Mesothelial cell of epicardium (in vitro differentiated cells): ENCODE data around the gene SCARB1. TPM values are rescaled to one million over a fixed set of nuclear protein-coding genes. Genes with fewer than 3 reads are reported as not detected.
"Not testable (repeated sequence)": the region's sequence is repeated elsewhere in the genome, so short reads cannot be mapped to it uniquely, and the experiment has no call there.

Source experiments
- DNase-seq, 2 experiments: peaks; one replicate each; pipeline ENCODE4 v3.0.0; 2021; ENCODE audit warnings: low spot score in 2 of 2; ENCODE audit not compliant: unreplicated experiment in 2 of 2
- H3K27ac Mint-ChIP-seq: 2 replicates; pipeline ENCODE4 v1.8.0; 2021; ENCODE audit warnings: mixed read lengths
- H3K27me3 Mint-ChIP-seq: 2 replicates; pipeline ENCODE4 v1.8.0; 2021; ENCODE audit warnings: low read depth, mixed read lengths
- H3K36me3 Mint-ChIP-seq: 2 replicates; pipeline ENCODE4 v1.8.0; 2021; ENCODE audit warnings: mixed read lengths
- H3K4me1 Mint-ChIP-seq: 2 replicates; pipeline ENCODE4 v1.8.0; 2021; ENCODE audit warnings: mixed read lengths
- H3K4me3 Mint-ChIP-seq: 2 replicates; pipeline ENCODE4 v1.8.0; 2021; ENCODE audit warnings: mild to moderate bottlenecking, moderate library complexity, mixed read lengths
- H3K9me3 Mint-ChIP-seq: 2 replicates; pipeline ENCODE4 v1.8.0; 2021; ENCODE audit warnings: mixed read lengths
- total RNA-seq: library from RNA; stranded (reverse); gene quantifications from 3 replicates; pipeline ENCODE4 v1.2.1, GENCODE V29; 2021
- TF ChIP-seq, protein P1 (sequence below): fragments of 200-600 bp; sonication (generic); IDR thresholded peaks from one replicate; pipeline ENCODE4 v1.5.0; 2021; ENCODE audit warnings: antibody characterized with exemption; ENCODE audit not compliant: unreplicated experiment

Gene SCARB1, protein sequence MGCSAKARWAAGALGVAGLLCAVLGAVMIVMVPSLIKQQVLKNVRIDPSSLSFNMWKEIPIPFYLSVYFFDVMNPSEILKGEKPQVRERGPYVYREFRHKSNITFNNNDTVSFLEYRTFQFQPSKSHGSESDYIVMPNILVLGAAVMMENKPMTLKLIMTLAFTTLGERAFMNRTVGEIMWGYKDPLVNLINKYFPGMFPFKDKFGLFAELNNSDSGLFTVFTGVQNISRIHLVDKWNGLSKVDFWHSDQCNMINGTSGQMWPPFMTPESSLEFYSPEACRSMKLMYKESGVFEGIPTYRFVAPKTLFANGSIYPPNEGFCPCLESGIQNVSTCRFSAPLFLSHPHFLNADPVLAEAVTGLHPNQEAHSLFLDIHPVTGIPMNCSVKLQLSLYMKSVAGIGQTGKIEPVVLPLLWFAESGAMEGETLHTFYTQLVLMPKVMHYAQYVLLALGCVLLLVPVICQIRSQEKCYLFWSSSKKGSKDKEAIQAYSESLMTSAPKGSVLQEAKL
- total RNA-seq: 40.2 to 43.3 TPM (median 40.4 TPM) in 3 replicates

DNA sequence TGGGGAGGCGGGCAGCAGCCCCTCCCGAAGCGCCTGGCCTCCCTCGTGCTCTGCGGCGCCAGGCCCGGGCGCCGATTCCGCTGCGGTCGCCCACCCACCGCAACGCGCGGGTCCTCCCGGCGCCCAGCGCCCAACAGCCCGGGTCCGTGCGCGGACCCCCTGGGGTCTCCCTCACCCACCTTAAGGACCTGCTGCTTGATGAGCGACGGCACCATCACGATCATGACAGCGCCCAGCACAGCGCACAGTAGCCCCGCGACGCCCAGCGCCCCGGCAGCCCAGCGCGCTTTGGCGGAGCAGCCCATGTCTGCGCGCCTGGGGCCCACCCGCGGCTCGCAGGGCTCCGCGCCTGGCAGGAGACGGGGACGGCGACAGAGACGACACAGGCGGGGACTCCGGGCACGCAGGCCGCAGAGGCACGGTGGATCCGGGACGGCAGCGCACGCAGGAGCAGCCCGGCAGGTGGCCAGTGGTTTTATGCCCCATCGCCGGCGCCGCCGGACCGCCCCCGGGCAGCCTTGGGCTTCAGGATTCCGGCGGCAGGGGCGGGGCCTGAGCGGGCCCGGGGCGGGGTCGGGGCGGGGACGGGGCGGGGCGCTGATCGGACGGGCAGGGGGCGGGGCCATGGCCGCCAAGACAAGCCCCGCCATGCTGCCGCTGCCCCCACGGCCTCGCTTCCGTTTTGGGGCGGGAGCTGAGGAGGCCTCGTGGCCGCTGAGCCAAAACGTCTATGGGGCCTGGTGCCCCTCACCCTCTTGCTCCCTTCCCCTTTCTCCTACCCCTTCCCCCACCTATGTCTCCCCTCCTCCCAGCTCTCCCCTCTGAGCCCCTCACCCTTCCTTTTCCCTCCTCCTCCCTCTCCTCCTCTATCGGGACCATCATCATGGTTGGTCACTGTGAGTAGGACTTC, at the start of gene SCARB1:
TSS of gene SCARB1 (minus strand) at position 449 of the 910 bp plus-strand sequence. CDS start at position 305, 144 bp downstream.
- Mint-ChIP-seq H3K4me3 (peak within 1 kb of the TSS; percentile 73), H3K9me3 (no peaks in the 10 kb centered on the region), H3K27me3 (no peaks in the 10 kb centered on the region), H3K36me3 (no peaks in the 10 kb centered on the region), H3K27ac (peak within 1 kb of the TSS; percentile 80), H3K4me1 (peaks cover 14% of the 10 kb centered on the region)
- TF ChIP-seq, protein P1, sequence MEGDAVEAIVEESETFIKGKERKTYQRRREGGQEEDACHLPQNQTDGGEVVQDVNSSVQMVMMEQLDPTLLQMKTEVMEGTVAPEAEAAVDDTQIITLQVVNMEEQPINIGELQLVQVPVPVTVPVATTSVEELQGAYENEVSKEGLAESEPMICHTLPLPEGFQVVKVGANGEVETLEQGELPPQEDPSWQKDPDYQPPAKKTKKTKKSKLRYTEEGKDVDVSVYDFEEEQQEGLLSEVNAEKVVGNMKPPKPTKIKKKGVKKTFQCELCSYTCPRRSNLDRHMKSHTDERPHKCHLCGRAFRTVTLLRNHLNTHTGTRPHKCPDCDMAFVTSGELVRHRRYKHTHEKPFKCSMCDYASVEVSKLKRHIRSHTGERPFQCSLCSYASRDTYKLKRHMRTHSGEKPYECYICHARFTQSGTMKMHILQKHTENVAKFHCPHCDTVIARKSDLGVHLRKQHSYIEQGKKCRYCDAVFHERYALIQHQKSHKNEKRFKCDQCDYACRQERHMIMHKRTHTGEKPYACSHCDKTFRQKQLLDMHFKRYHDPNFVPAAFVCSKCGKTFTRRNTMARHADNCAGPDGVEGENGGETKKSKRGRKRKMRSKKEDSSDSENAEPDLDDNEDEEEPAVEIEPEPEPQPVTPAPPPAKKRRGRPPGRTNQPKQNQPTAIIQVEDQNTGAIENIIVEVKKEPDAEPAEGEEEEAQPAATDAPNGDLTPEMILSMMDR: no peak
- DNase-seq: peak; percentile 78 to 83

DNA sequence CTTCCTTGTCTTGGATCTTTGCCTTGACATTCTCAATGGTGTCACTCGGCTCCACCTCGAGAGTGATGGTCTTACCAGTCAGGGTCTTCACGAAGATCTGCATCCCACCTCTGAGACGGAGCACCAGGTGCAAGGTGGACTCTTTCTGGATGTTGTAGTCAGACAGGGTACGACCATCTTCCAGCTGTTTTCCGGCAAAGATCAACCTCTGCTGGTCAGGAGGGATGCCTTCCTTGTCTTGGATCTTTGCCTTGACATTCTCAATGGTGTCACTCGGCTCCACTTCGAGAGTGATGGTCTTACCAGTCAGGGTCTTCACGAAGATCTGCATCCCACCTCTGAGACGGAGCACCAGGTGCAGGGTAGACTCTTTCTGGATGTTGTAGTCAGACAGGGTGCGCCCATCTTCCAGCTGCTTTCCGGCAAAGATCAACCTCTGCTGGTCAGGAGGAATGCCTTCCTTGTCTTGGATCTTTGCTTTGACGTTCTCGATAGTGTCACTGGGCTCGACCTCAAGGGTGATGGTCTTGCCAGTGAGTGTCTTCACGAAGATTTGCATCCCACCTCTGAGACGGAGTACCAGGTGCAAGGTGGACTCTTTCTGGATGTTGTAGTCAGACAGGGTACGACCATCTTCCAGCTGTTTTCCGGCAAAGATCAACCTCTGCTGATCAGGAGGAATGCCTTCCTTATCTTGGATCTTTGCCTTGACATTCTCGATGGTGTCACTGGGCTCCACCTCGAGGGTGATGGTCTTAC, 49.0 kb upstream of the SCARB1 start:
- peak overlapping the region; percentile 100 for H3K27ac Mint-ChIP-seq
- DNase-seq, H3K27me3 Mint-ChIP-seq, H3K9me3 Mint-ChIP-seq: not testable (repeated sequence)
- H3K36me3 Mint-ChIP-seq: peaks cover 32% of the 10 kb centered on the region
- H3K4me3 Mint-ChIP-seq: peak overlapping the region; percentile 99
- peaks cover 61% of the 10 kb centered on the region for H3K4me1 Mint-ChIP-seq

DNA sequence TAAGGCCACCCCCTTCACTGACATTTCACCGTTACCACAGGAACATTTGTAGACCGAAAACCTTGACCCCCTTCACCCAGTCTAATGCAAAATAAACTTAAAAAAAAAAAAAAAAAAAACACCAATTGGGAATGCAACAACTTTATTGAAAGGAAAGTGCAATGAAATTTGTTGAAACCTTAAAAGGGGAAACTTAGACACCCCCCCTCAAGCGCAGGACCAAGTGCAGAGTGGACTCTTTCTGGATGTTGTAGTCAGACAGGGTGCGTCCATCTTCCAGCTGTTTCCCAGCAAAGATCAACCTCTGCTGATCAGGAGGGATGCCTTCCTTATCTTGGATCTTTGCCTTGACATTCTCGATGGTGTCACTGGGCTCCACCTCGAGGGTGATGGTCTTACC, 47.9 kb upstream of the SCARB1 start:
- not testable (repeated sequence) for H3K9me3 Mint-ChIP-seq, H3K27me3 Mint-ChIP-seq, H3K27ac Mint-ChIP-seq, DNase-seq
- Mint-ChIP-seq H3K4me1 (peaks cover 53% of the 10 kb centered on the region), H3K36me3 (peaks cover 32% of the 10 kb centered on the region), H3K4me3 (peak overlapping the region; percentile 36)

DNA sequence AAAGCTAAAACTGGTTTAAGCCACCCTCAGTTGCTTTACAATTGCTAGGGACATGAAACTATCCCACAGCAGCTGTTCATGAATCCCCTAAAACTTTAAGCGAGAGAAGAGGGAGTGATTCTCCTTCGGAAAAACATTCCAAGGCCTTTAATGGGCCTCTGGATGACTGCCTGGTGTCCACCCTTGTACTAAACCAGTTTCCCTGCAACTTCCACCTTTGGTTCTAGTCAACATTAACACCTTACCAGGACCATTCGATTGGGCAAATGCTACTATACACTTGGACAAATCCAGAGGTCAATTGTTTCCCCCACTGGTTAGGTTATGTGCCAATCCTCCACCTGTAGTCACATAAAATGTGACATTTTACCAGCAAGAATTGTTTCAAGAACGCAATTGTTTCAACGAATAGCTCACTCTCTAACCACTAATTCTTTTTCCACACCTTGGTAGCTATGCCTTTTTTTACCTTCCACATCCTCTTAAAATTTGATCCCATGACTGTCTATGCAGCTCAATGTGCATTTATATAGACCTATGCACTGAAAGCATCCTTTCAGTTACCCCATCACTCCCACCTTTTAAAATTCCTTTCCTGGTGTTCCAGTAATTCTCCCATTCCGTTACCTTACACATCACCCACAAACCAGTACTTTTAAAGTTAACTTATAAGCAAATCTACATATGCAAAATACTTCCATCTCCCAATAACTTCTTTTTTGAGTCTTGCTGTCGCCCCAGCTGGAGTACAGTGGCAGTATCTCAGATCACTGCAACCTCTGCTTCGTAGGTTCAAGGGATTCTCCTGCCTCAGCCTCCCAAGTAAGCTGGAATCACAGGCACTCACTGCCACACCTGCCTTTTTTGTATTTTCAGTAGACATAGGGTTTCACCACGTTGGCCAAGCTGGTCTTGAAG, 47.2 kb upstream of the SCARB1 start:
- H3K36me3 Mint-ChIP-seq: peaks cover 32% of the 10 kb centered on the region
- DNase-seq: no peak
- TF ChIP-seq, protein P1: no peak
- peak overlapping the region; percentile 33 for H3K4me3 Mint-ChIP-seq
- peaks cover 51% of the 10 kb centered on the region for H3K4me1 Mint-ChIP-seq
- no peaks in the 10 kb centered on the region for H3K27me3 Mint-ChIP-seq
- no peaks in the 10 kb centered on the region for H3K9me3 Mint-ChIP-seq
- H3K27ac Mint-ChIP-seq: peak overlapping the region; percentile 49

DNA sequence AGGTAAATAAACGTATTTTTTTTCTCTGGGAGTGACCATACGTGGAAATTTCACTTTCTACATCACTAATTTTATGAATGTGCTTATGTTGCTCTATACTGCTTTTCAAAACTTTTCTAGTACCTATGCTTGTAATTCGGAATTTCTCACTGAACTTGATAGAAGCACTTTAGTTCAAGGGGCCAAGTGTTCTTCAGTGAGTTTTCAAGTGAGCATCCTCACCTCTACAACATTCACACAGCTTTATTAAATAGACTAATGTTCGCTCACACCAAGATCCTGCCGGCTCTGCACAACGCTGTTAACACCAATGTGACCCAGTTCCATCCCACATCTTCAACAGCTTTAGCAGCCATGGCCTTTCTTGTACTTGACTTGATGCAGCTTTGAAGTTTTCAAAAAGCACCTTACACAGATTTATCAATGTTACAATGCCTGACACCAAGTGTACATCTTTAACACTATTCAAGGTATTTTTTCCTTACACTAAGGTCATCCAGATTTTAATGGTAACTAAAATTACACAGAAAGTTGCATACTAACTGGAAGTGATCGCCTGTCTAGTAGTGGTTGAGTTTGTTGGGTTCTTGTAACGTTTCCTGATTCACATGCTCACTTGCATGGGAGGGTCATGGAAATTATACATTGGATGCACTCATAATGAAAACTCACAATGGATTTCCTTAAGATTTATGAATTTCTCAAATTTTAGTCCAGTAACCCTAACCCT, 46.3 kb upstream of the SCARB1 start:
- peaks cover 32% of the 10 kb centered on the region for H3K36me3 Mint-ChIP-seq
- H3K27ac Mint-ChIP-seq: peak overlapping the region; percentile 47
- DNase-seq: no peak
- TF ChIP-seq, protein P1: no peak
- no peaks in the 10 kb centered on the region for H3K9me3 Mint-ChIP-seq
- H3K4me1 Mint-ChIP-seq: peaks cover 47% of the 10 kb centered on the region
- H3K4me3 Mint-ChIP-seq: no peak overlapping the region
- no peaks in the 10 kb centered on the region for H3K27me3 Mint-ChIP-seq
